Activated B cell treated with CpG ODN at 0.5 μM for 24 hours (primary cell): ENCODE measurements around the gene KCNK13. TPM values are rescaled to one million over a fixed set of nuclear protein-coding genes. Genes with fewer than 3 reads are reported as not detected.

Experiments
- ATAC-seq: fragments of 200-7000 bp; cut with Tn5 transposase; one replicate; pipeline ENCODE4 v1.10.0; 2021; ENCODE audit warnings: low read depth, mild to moderate bottlenecking, moderate library complexity
- CTCF ChIA-PET: fragments of 350-600 bp; sonication (Branson Sonifier 250); formaldehyde crosslinking; loops from one replicate; lab custom pipeline; 2021; ENCODE audit warnings: antibody characterized with exemption; lab: Charles Lee
- POLR2A ChIA-PET: fragments of 350-600 bp; sonication (Branson Sonifier 250); formaldehyde crosslinking; loops from one replicate; lab custom pipeline; 2021; ENCODE audit warnings: antibody characterized with exemption; lab: Charles Lee
- DNase-seq: peaks from one replicate; pipeline ENCODE4 v3.0.0; 2022
- H3K27ac Mint-ChIP-seq: one replicate; pipeline ENCODE4 v1.8.0; 2020; ENCODE audit warnings: mixed read lengths
- H3K27me3 Mint-ChIP-seq: one replicate; pipeline ENCODE4 v1.8.0; 2021; ENCODE audit warnings: mixed read lengths
- H3K36me3 Mint-ChIP-seq: one replicate; pipeline ENCODE4 v1.8.0; 2021; ENCODE audit warnings: low read depth, mixed read lengths
- H3K4me1 Mint-ChIP-seq: one replicate; pipeline ENCODE4 v1.8.0; 2021; ENCODE audit warnings: mixed read lengths
- H3K4me3 Mint-ChIP-seq: one replicate; pipeline ENCODE4 v1.8.0; 2020; ENCODE audit warnings: mild to moderate bottlenecking, mixed read lengths
- H3K9me3 Mint-ChIP-seq: one replicate; pipeline ENCODE4 v1.8.0; 2020; ENCODE audit warnings: mixed read lengths
- CTCF ChIP-seq: fragments of 200-600 bp; IDR thresholded peaks from one replicate; pipeline ENCODE4 v1.8.0; 2022; ENCODE audit warnings: antibody characterized with exemption, mild to moderate bottlenecking
- intact Hi-C: fragments of 100-400 bp; cut with micrococcal nuclease; formaldehyde crosslinking; loops from one replicate; pipeline ENCODE4 v1.15.1; 2024
- total RNA-seq: library from RNA; stranded (reverse); gene quantifications from 2 replicates; pipeline ENCODE4 v1.2.3, GENCODE V29; 2022

The KCNK13 gene
- total RNA-seq, 1 donor from 2014 or later, result not detected

- Mint-ChIP-seq H3K27ac (no peak overlapping the region), H3K36me3 (no peaks in the 10 kb centered on the region), H3K4me3 (no peak overlapping the region), H3K9me3 (no peaks in the 10 kb centered on the region), H3K4me1 (no peaks in the 10 kb centered on the region), H3K27me3 (peaks cover 16% of the 10 kb centered on the region)
- CTCF ChIA-PET, result no interaction called here
- no peak for ATAC-seq
- DNase-seq, result no peak
- POLR2A ChIA-PET, result no interaction called here
- no peak for TF ChIP-seq CTCF
- intact Hi-C loops, result no loop called here
Observed at GRCh38 chr14:90132821-90133570, 71.2 kb downstream of the KCNK13 start.

GRCh38 chr14:90136904-90137303 lies 75.1 kb downstream of the KCNK13 start:
- Mint-ChIP-seq H3K27me3 (peaks cover 10% of the 10 kb centered on the region), H3K4me3 (no peak overlapping the region), H3K9me3 (no peaks in the 10 kb centered on the region), H3K36me3 (no peaks in the 10 kb centered on the region), H3K4me1 (no peaks in the 10 kb centered on the region), H3K27ac (no peak overlapping the region)
- DNase-seq (no peak), ATAC-seq (no peak)
- TF ChIP-seq CTCF, result no peak
- intact Hi-C loops, result no loop called here
- ChIA-PET POLR2A (no interaction called here), CTCF (no interaction called here)

GRCh38 chr14:90137807-90138206 lies 76.0 kb downstream of the KCNK13 start:
- Mint-ChIP-seq H3K36me3 (no peaks in the 10 kb centered on the region), H3K4me3 (no peak overlapping the region), H3K27ac (no peak overlapping the region), H3K4me1 (no peaks in the 10 kb centered on the region), H3K9me3 (no peaks in the 10 kb centered on the region), H3K27me3 (peaks cover 4% of the 10 kb centered on the region)
- no peak for DNase-seq
- no peak for TF ChIP-seq CTCF
- no peak for ATAC-seq
- CTCF ChIA-PET, result no interaction called here
- intact Hi-C loops, result no loop called here
- POLR2A ChIA-PET, result no interaction called here

- ATAC-seq (no peak), DNase-seq (no peak)
- H3K27ac Mint-ChIP-seq, result no peak overlapping the region
- H3K9me3 Mint-ChIP-seq, result no peaks in the 10 kb centered on the region
- peaks cover 3% of the 10 kb centered on the region for H3K27me3 Mint-ChIP-seq
- ChIA-PET CTCF (no interaction called here), POLR2A (no interaction called here)
- H3K4me3 Mint-ChIP-seq, result no peak overlapping the region
- no peaks in the 10 kb centered on the region for H3K36me3 Mint-ChIP-seq
- intact Hi-C loops, result no loop called here
- TF ChIP-seq CTCF, result no peak
- H3K4me1 Mint-ChIP-seq, result no peaks in the 10 kb centered on the region
Observed at GRCh38 chr14:90139199-90139598, 77.4 kb downstream of the KCNK13 start.

GRCh38 chr14:90140298-90140955 lies 78.6 kb downstream of the KCNK13 start:
- POLR2A ChIA-PET, result no interaction called here
- no peak for DNase-seq
- Mint-ChIP-seq H3K4me1 (no peaks in the 10 kb centered on the region), H3K36me3 (no peaks in the 10 kb centered on the region), H3K27me3 (peaks cover 4% of the 10 kb centered on the region), H3K27ac (no peak overlapping the region), H3K4me3 (no peak overlapping the region), H3K9me3 (no peaks in the 10 kb centered on the region)
- no peak for ATAC-seq
- CTCF ChIA-PET, result no interaction called here
- TF ChIP-seq CTCF, result no peak
- intact Hi-C loops, result no loop called here
